HG02884 (cell line): Measurements from ENCODE around the gene TINAGL1.

Source experiments
- ATAC-seq: cut with Tn5 transposase; IDR thresholded peaks from one replicate; pipeline ENCODE4 v1.9.1; 2021; ENCODE audit warnings: mild to moderate bottlenecking, moderate library complexity; ENCODE audit not compliant: unreplicated experiment

TINAGL1 gene

GRCh38 chr1:31567956-31568570 lies 8.3 kb upstream of the TINAGL1 start:
- no peak for ATAC-seq

DNA sequence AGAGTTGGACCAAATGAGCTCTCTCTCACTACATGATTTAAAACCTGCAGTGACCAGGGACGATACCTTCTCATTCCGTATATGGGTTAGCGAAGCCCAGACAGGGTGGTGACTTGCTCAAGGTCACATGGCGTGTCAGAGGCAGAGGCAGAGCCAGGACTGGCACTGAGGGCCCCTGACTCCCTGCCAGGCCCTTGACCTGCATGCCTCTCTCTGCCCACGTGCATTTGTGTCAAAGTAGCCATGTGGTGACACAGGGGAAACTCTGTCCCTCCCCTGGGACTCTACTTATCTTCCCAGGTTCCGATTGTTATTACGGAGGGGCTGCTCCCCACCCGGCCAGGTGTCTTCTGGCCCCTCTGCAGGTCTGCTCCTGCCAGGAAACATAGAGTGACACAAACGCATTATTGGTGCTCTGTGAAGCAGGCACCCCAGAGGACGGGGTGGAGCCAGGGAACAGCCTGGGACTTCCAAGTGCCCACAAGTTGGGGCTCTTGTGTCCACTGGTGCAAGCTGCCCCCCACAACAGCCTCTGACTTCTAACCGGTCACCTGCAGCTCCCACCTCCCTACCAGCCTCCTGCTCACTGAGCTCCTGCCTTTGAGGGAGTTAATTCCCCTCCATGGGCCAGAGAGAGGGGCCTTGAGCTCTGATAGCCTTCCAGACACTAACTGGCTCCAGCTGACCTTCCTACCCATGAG lies 7.3 kb upstream of the TINAGL1 start:
- ATAC-seq, result no peak

DNA sequence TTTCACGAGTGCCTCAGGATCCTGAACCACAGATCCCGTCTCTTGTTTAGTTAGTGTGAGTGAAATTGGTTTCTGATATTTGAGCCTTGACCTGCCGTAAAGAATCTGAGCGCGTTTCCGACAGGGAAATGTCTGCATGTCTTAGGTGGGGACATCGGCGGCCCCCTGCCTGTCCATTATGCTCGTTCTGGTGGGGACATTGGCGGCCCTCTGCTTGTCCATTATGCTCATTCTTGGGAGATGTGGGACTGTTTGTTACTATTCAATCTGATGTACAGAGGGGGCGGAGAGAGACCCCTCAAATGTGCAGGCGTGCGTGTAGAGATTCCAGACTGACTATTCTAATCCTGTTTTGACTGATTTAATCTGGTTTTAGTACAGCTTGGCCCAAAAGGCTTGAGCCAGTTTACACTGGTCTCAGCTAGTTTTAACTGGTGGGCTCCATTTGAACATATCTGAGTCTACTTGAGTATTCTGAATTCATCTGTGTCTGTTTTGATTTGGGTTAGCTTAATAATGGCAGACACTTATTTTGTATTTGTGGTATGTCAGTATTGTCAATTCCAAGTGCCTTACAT lies 6.6 kb upstream of the TINAGL1 start:
- ATAC-seq, result no peak

DNA sequence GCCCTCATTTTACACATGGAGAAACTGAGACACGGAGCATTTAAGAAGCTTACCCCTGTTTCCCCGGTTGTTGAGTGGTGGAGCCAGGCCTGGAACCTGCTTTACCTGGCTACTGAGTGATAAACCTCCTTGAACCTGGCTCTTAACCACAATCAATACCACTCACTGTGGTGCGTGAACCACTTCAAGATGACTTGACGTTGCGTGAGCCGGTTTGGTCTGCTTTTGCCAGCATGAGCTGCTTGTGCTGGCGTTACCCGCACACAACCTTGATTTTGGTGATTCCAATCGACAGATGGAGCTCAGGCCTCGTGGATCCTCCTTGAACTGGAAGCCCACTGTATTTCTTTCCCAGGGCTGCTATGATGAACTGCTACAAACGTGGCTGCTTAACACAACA lies 6.1 kb upstream of the TINAGL1 start:
- no peak for ATAC-seq

DNA sequence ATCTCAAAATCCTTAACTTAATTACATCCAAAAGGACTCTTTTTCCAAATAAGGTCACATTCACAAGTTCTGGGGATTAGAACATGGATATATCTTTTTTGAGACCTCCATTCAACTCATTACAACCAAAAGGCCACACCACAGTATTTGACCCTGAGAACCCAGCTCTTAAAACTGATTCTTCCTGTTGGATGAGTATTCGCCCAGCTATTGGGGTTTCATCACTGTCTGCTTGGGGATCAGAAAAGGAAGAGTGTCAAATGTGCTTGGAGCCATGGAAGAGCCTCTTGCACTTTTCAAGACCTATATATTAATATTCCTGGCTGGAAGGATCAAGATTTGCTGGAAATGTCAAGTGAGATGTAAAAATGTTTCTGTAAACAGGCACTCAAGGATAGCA lies 5.4 kb upstream of the TINAGL1 start:
- no peak for ATAC-seq

GRCh38 chr1:31571340-31572295 lies 4.7 kb upstream of the TINAGL1 start:
- ATAC-seq, result no peak

GRCh38 chr1:31572323-31573104 lies 3.8 kb upstream of the TINAGL1 start:
- no peak for ATAC-seq

DNA sequence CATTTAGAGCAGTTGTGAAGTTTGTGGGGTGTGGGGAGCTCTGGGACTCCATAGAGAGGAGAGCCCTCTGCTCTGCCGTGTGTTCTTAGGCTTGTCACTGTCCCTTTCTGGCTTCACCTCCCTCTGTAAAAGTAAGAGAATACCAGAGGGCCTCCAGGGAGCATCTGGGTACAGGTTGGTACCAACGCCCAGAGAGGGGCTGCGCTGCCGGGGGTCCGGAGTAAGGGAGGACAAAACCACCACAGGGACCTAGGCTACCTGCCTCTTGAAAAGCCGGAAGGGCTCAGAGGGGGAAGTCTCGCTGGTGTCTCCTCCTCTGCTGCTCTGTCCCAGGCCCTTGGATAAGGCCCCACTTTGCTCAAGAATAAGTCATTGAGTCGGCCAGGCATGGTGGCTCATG lies 3.1 kb upstream of the TINAGL1 start:
- ATAC-seq, result no peak

DNA sequence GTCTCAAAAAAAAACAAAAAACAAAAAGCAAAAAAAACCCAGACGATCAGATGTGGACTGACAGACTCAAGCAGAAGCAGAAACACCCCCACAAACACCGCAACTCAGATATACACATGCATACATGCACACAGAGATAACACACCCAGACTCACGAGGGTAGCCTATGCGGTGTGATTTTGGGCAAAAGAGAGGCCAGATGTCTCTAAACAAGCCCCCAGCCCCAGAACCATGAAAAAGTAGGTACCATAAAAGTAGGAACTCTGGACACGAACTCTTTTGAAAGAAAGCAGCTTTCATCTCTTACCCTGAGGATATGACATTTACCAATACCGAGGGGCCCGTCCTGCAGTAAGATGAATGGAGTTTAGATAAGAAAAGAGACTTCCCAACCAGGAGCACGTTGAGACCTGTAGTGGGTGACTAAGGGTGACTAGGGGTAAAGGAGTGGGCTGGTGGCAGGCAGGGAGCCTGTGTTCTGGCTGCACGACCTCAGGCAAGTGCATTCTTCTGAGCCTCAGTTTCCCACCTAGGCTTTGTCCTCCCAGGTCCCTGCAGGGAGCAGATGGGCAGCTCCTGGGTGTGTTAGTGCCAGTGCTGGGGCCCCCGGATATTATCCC lies 1.5 kb upstream of the TINAGL1 start:
- no peak for ATAC-seq

- no peak for ATAC-seq
These were observed 760 bp upstream of the TINAGL1 start for GRCh38 chr1:31575369-31576140.

- no peak for ATAC-seq
These were observed 584 bp downstream of the TINAGL1 start for GRCh38 chr1:31576743-31577455.

GRCh38 chr1:31577515-31578192 lies 1.3 kb downstream of the TINAGL1 start:
- no peak for ATAC-seq

- no peak for ATAC-seq
These were observed 3.1 kb downstream of the TINAGL1 start for GRCh38 chr1:31579374-31579773.

GRCh38 chr1:31580513-31580870 lies 4.2 kb downstream of the TINAGL1 start:
- no peak for ATAC-seq

GRCh38 chr1:31580891-31581603 lies 4.7 kb downstream of the TINAGL1 start:
- ATAC-seq, result no peak

GRCh38 chr1:31581821-31582810 lies 5.8 kb downstream of the TINAGL1 start:
- ATAC-seq, result no peak
